NCI-H524 (cell line): ENCODE measurements around the gene B4GALT7.
A peak's percentile ranks its signal among the peaks of the same experiment; 100 is the strongest.
"Not testable (repeated sequence)": the region's sequence is repeated elsewhere in the genome, so short reads cannot be mapped to it uniquely, and the experiment has no call there.

ENCODE experiments used
- DNase-seq, 2 experiments: peaks; one replicate each; lab custom pipeline; 2025; lab: John Stamatoyannopoulos, UW

Gene B4GALT7

GRCh38 chr5:177599731-177600507, at the start of gene B4GALT7:
Gene B4GALT7, plus strand, starts transcription at chr5:177600132. Its CDS starts 79 bp downstream, at chr5:177600211.
- peak; percentile 10 to 73 for DNase-seq

GRCh38 chr5:177552839-177553455, 47.0 kb upstream of the B4GALT7 start:
- DNase-seq: no peak

GRCh38 chr5:177553671-177554429, 46.1 kb upstream of the B4GALT7 start:
- peak in 1 of 2 experiments; percentile 6 for DNase-seq

GRCh38 chr5:177554474-177555111, 45.3 kb upstream of the B4GALT7 start, which contains the start of gene FAM193B:
Gene FAM193B, minus strand, starts transcription at chr5:177554563. Its CDS starts 105 bp downstream, at chr5:177554458.
- peak; percentile 87 to 88 for DNase-seq

- DNase-seq: no peak
Measured at GRCh38 chr5:177555228-177555627, 44.7 kb upstream of the B4GALT7 start.

- no peak for DNase-seq
Measured at GRCh38 chr5:177555665-177556064, 44.3 kb upstream of the B4GALT7 start.

GRCh38 chr5:177557041-177557647, 42.8 kb upstream of the B4GALT7 start:
- DNase-seq: no peak

GRCh38 chr5:177557796-177558195, 42.1 kb upstream of the B4GALT7 start:
- no peak for DNase-seq

GRCh38 chr5:177559446-177559941, 40.4 kb upstream of the B4GALT7 start:
- not testable (repeated sequence) for DNase-seq

GRCh38 chr5:177565046-177565445, 34.9 kb upstream of the B4GALT7 start:
- DNase-seq: no peak

GRCh38 chr5:177568326-177568725, 31.6 kb upstream of the B4GALT7 start:
- DNase-seq: no peak

GRCh38 chr5:177569894-177570293, 30.0 kb upstream of the B4GALT7 start:
- DNase-seq: no peak

GRCh38 chr5:177575488-177575887, 24.4 kb upstream of the B4GALT7 start:
- no peak for DNase-seq

GRCh38 chr5:177576169-177576568, 23.8 kb upstream of the B4GALT7 start:
- peak in 1 of 2 experiments; percentile 43 for DNase-seq

- DNase-seq: no peak
Measured at GRCh38 chr5:177578316-177578715, 21.6 kb upstream of the B4GALT7 start.

GRCh38 chr5:177588413-177588909, 11.5 kb upstream of the B4GALT7 start:
- no peak for DNase-seq

GRCh38 chr5:177590406-177590805, 9.5 kb upstream of the B4GALT7 start:
- DNase-seq: no peak

GRCh38 chr5:177591690-177592009, 8.3 kb upstream of the B4GALT7 start:
- DNase-seq: no peak

GRCh38 chr5:177592010-177592834, 7.7 kb upstream of the B4GALT7 start, which contains the start of gene TMED9:
Gene TMED9, plus strand, starts transcription at chr5:177592203. Its CDS starts 12 bp downstream, at chr5:177592215.
- peak; percentile 56 to 72 for DNase-seq

- no peak for DNase-seq
Measured at GRCh38 chr5:177592905-177593304, 7.0 kb upstream of the B4GALT7 start.
